GM06990 (cell line): ENCODE measurements around the gene TNNT3.

Experiments
- DNase-seq: peaks from one replicate; pipeline ENCODE4 v3.0.0-alpha.2; 2011; ENCODE audit not compliant: insufficient read length; ENCODE audit errors: extremely low read depth
- H3K27me3 ChIP-seq: replicated peaks from 2 replicates; pipeline ENCODE4 v1.6.0; 2011; ENCODE audit warnings: low read length; ENCODE audit not compliant: control insufficient read depth, insufficient read depth
- H3K36me3 ChIP-seq: 2 replicates; pipeline ENCODE4 v1.5.1; 2011; ENCODE audit warnings: low read length; ENCODE audit not compliant: control insufficient read depth, insufficient read depth
- H3K4me3 ChIP-seq: replicated peaks from 2 replicates; pipeline ENCODE4 v1.5.1; 2011; ENCODE audit warnings: low read depth, mild to moderate bottlenecking, control low read depth, low read length
- CTCF ChIP-seq: IDR thresholded peaks from 2 replicates; pipeline ENCODE4 v1.5.1; 2011; ENCODE audit warnings: low read length, control low read depth, mild to moderate bottlenecking, inconsistent platforms; ENCODE audit not compliant: insufficient read depth, poor library complexity, severe bottlenecking

The TNNT3 gene

GRCh38 chr11:1890856-1891830 lies 28.4 kb upstream of the TNNT3 start:
- DNase-seq = no peak
- Histone ChIP-seq H3K4me3 (no peak overlapping the region), H3K27me3 (no peaks in the 10 kb centered on the region)

GRCh38 chr11:1891831-1892115 lies 27.7 kb upstream of the TNNT3 start, which contains the start of gene PRR33:
TSS of gene PRR33 (minus strand) at chr11:1891895. CDS start at chr11:1890584, 1,311 bp downstream.
- no peak for DNase-seq
- no peaks in the 10 kb centered on the region for H3K27me3 ChIP-seq
- peaks cover 19% of the 10 kb centered on the region for H3K36me3 ChIP-seq
- H3K4me3 ChIP-seq = no peak within 1 kb of the TSS
- no peak for TF ChIP-seq CTCF

More at GRCh38 chr11:1890856-1891830, 28.4 kb upstream of the TNNT3 start:
- peaks cover 19% of the 10 kb centered on the region for H3K36me3 ChIP-seq
- TF ChIP-seq CTCF = no peak

- no peak for TF ChIP-seq CTCF
- H3K4me3 ChIP-seq = no peak overlapping the region
- no peak for DNase-seq
- no peaks in the 10 kb centered on the region for H3K27me3 ChIP-seq
- peaks cover 19% of the 10 kb centered on the region for H3K36me3 ChIP-seq
Observed at GRCh38 chr11:1892116-1892515, 27.4 kb upstream of the TNNT3 start.

- no peak for DNase-seq
- Histone ChIP-seq H3K4me3 (no peak overlapping the region), H3K36me3 (peaks cover 15% of the 10 kb centered on the region), H3K27me3 (no peaks in the 10 kb centered on the region; the same call in 1 of the 2 replicates)
- no peak for TF ChIP-seq CTCF
Observed at GRCh38 chr11:1892558-1892957, 26.9 kb upstream of the TNNT3 start.

GRCh38 chr11:1893581-1894359 lies 25.7 kb upstream of the TNNT3 start:
- no peak for DNase-seq
- H3K36me3 ChIP-seq = peaks cover 3% of the 10 kb centered on the region
- H3K4me3 ChIP-seq = no peak overlapping the region
- H3K27me3 ChIP-seq = no peaks in the 10 kb centered on the region; the same call in 1 of the 2 replicates
- TF ChIP-seq CTCF = no peak
